Activated naive CD4-positive, alpha-beta T cell treated with anti-CD3 and anti-CD28 coated beads, Interleukin-2, amount 50 U/mL, for 24 hours (primary cell): ENCODE measurements around the gene TLR4.

Experiments
- H3K27ac Mint-ChIP-seq: one replicate; pipeline ENCODE4 v1.8.0; 2021; ENCODE audit warnings: mild to moderate bottlenecking, mixed read lengths
- H3K27me3 Mint-ChIP-seq: one replicate; pipeline ENCODE4 v1.8.0; 2021; ENCODE audit warnings: mixed read lengths
- H3K36me3 Mint-ChIP-seq: one replicate; pipeline ENCODE4 v1.8.0; 2021; ENCODE audit warnings: mixed read lengths
- H3K4me1 Mint-ChIP-seq: one replicate; pipeline ENCODE4 v1.8.0; 2021; ENCODE audit warnings: mixed read lengths
- H3K4me3 Mint-ChIP-seq: one replicate; pipeline ENCODE4 v1.8.0; 2021; ENCODE audit warnings: mild to moderate bottlenecking, mixed read lengths
- H3K9me3 Mint-ChIP-seq: one replicate; pipeline ENCODE4 v1.8.0; 2021; ENCODE audit warnings: mixed read lengths

TLR4 gene

GRCh38 chr9:117703537-117703936 lies 666 bp upstream of the TLR4 start:
- no peaks in the 10 kb centered on the region for H3K36me3 Mint-ChIP-seq
- H3K27ac Mint-ChIP-seq: no peak overlapping the region
- no peak overlapping the region for H3K4me3 Mint-ChIP-seq
- no peaks in the 10 kb centered on the region for H3K9me3 Mint-ChIP-seq
- H3K27me3 Mint-ChIP-seq: peaks cover 12% of the 10 kb centered on the region
- H3K4me1 Mint-ChIP-seq: no peaks in the 10 kb centered on the region

- Mint-ChIP-seq H3K27ac (no peak overlapping the region), H3K9me3 (no peaks in the 10 kb centered on the region), H3K4me3 (no peak overlapping the region), H3K4me1 (no peaks in the 10 kb centered on the region), H3K36me3 (no peaks in the 10 kb centered on the region), H3K27me3 (peaks cover 12% of the 10 kb centered on the region)
Observed at GRCh38 chr9:117704597-117704996, 394 bp downstream of the TLR4 start.

GRCh38 chr9:117705386-117705785 lies 1.2 kb downstream of the TLR4 start:
- no peaks in the 10 kb centered on the region for H3K4me1 Mint-ChIP-seq
- no peak overlapping the region for H3K4me3 Mint-ChIP-seq
- no peak overlapping the region for H3K27ac Mint-ChIP-seq
- H3K27me3 Mint-ChIP-seq: peaks cover 12% of the 10 kb centered on the region
- no peaks in the 10 kb centered on the region for H3K9me3 Mint-ChIP-seq
- H3K36me3 Mint-ChIP-seq: no peaks in the 10 kb centered on the region

- Mint-ChIP-seq H3K27me3 (peaks cover 10% of the 10 kb centered on the region), H3K4me3 (no peak overlapping the region), H3K4me1 (no peaks in the 10 kb centered on the region), H3K27ac (no peak overlapping the region), H3K9me3 (no peaks in the 10 kb centered on the region), H3K36me3 (no peaks in the 10 kb centered on the region)
Observed at GRCh38 chr9:117706421-117707116, 2.4 kb downstream of the TLR4 start.

GRCh38 chr9:117707561-117707960 lies 3.4 kb downstream of the TLR4 start:
- no peak overlapping the region for H3K4me3 Mint-ChIP-seq
- no peak overlapping the region for H3K27ac Mint-ChIP-seq
- no peaks in the 10 kb centered on the region for H3K4me1 Mint-ChIP-seq
- peaks cover 10% of the 10 kb centered on the region for H3K27me3 Mint-ChIP-seq
- H3K9me3 Mint-ChIP-seq: no peaks in the 10 kb centered on the region
- no peaks in the 10 kb centered on the region for H3K36me3 Mint-ChIP-seq

GRCh38 chr9:117709936-117710335 lies 5.7 kb downstream of the TLR4 start:
- H3K4me1 Mint-ChIP-seq: no peaks in the 10 kb centered on the region
- peaks cover 9% of the 10 kb centered on the region for H3K27me3 Mint-ChIP-seq
- no peaks in the 10 kb centered on the region for H3K9me3 Mint-ChIP-seq
- H3K36me3 Mint-ChIP-seq: no peaks in the 10 kb centered on the region
- no peak overlapping the region for H3K4me3 Mint-ChIP-seq
- no peak overlapping the region for H3K27ac Mint-ChIP-seq

- H3K27ac Mint-ChIP-seq: no peak overlapping the region
- H3K4me1 Mint-ChIP-seq: peaks cover 8% of the 10 kb centered on the region
- no peaks in the 10 kb centered on the region for H3K9me3 Mint-ChIP-seq
- no peaks in the 10 kb centered on the region for H3K36me3 Mint-ChIP-seq
- H3K4me3 Mint-ChIP-seq: no peak overlapping the region
- H3K27me3 Mint-ChIP-seq: peaks cover 6% of the 10 kb centered on the region
Observed at GRCh38 chr9:117714282-117714681, 10.1 kb downstream of the TLR4 start.

- Mint-ChIP-seq H3K9me3 (no peaks in the 10 kb centered on the region), H3K27ac (no peak overlapping the region), H3K4me3 (no peak overlapping the region), H3K4me1 (peaks cover 8% of the 10 kb centered on the region), H3K27me3 (peaks cover 6% of the 10 kb centered on the region), H3K36me3 (no peaks in the 10 kb centered on the region)
Observed at GRCh38 chr9:117715411-117715989, 11.3 kb downstream of the TLR4 start.

- peaks cover 8% of the 10 kb centered on the region for H3K27me3 Mint-ChIP-seq
- peaks cover 8% of the 10 kb centered on the region for H3K4me1 Mint-ChIP-seq
- H3K36me3 Mint-ChIP-seq: no peaks in the 10 kb centered on the region
- no peak overlapping the region for H3K27ac Mint-ChIP-seq
- H3K4me3 Mint-ChIP-seq: no peak overlapping the region
- no peaks in the 10 kb centered on the region for H3K9me3 Mint-ChIP-seq
Observed at GRCh38 chr9:117718085-117718484, 13.9 kb downstream of the TLR4 start.

- H3K9me3 Mint-ChIP-seq: no peaks in the 10 kb centered on the region
- no peaks in the 10 kb centered on the region for H3K36me3 Mint-ChIP-seq
- H3K4me1 Mint-ChIP-seq: peaks cover 8% of the 10 kb centered on the region
- H3K27ac Mint-ChIP-seq: no peak overlapping the region
- peaks cover 6% of the 10 kb centered on the region for H3K27me3 Mint-ChIP-seq
- no peak overlapping the region for H3K4me3 Mint-ChIP-seq
Observed at GRCh38 chr9:117718701-117719100, 14.5 kb downstream of the TLR4 start.

GRCh38 chr9:117719161-117719920 lies 15.1 kb downstream of the TLR4 start:
- H3K27ac Mint-ChIP-seq: no peak overlapping the region
- no peaks in the 10 kb centered on the region for H3K36me3 Mint-ChIP-seq
- H3K27me3 Mint-ChIP-seq: peaks cover 6% of the 10 kb centered on the region
- H3K9me3 Mint-ChIP-seq: no peaks in the 10 kb centered on the region
- H3K4me1 Mint-ChIP-seq: peaks cover 8% of the 10 kb centered on the region
- no peak overlapping the region for H3K4me3 Mint-ChIP-seq

- H3K4me3 Mint-ChIP-seq: no peak overlapping the region
- no peak overlapping the region for H3K27ac Mint-ChIP-seq
- H3K27me3 Mint-ChIP-seq: peaks cover 6% of the 10 kb centered on the region
- no peaks in the 10 kb centered on the region for H3K36me3 Mint-ChIP-seq
- H3K9me3 Mint-ChIP-seq: no peaks in the 10 kb centered on the region
- H3K4me1 Mint-ChIP-seq: peaks cover 8% of the 10 kb centered on the region
Observed at GRCh38 chr9:117720066-117720465, 15.9 kb downstream of the TLR4 start.

GRCh38 chr9:117720555-117720954 lies 16.4 kb downstream of the TLR4 start:
- no peaks in the 10 kb centered on the region for H3K9me3 Mint-ChIP-seq
- peaks cover 8% of the 10 kb centered on the region for H3K4me1 Mint-ChIP-seq
- H3K27ac Mint-ChIP-seq: no peak overlapping the region

GRCh38 chr9:117720987-117721386 lies 16.8 kb downstream of the TLR4 start:
- Mint-ChIP-seq H3K4me3 (no peak overlapping the region), H3K27ac (no peak overlapping the region), H3K36me3 (no peaks in the 10 kb centered on the region), H3K4me1 (peaks cover 8% of the 10 kb centered on the region), H3K27me3 (peaks cover 3% of the 10 kb centered on the region), H3K9me3 (no peaks in the 10 kb centered on the region)

More at GRCh38 chr9:117720555-117720954, 16.4 kb downstream of the TLR4 start:
- Mint-ChIP-seq H3K4me3 (no peak overlapping the region), H3K27me3 (peaks cover 6% of the 10 kb centered on the region), H3K36me3 (no peaks in the 10 kb centered on the region)

GRCh38 chr9:117722108-117722761 lies 18.0 kb downstream of the TLR4 start:
- Mint-ChIP-seq H3K27me3 (peaks cover 3% of the 10 kb centered on the region), H3K27ac (no peak overlapping the region), H3K4me3 (no peak overlapping the region), H3K36me3 (no peaks in the 10 kb centered on the region), H3K4me1 (peaks cover 8% of the 10 kb centered on the region), H3K9me3 (no peaks in the 10 kb centered on the region)
